ENCODE measurements around the gene BZW1. TPM values are rescaled to one million over a fixed set of nuclear protein-coding genes. Genes with fewer than 3 reads are reported as not detected.

BZW1 gene
- total RNA-seq, result 460 and 594 TPM in 2 replicates

GRCh38 chr2:200811333-200812121, at the start of gene BZW1:
Gene BZW1 (plus strand): TSS chr2:200811910. CDS start chr2:200813218, 1,308 bp downstream.

GRCh38 chr2:200864176-200865034, 52.7 kb downstream of the BZW1 start, which contains the start of gene CLK1:
Gene CLK1 (minus strand): TSS chr2:200864658. CDS start chr2:200861862, 2,796 bp downstream.

Other genes starting within 250 kb of the BZW1 start
- gene AOX1, start 225.9 kb upstream of the BZW1 start, total RNA-seq, result 116 and 131 TPM in 2 replicates
- 21.6 and 45.6 TPM in 2 replicates for gene CLK1, start 52.7 kb downstream of the BZW1 start, total RNA-seq
- gene PPIL3, start 77.2 kb downstream of the BZW1 start, total RNA-seq, result 43.8 and 57.2 TPM in 2 replicates
- gene NIF3L1, start 77.5 kb downstream of the BZW1 start, total RNA-seq, result 28.0 and 36.0 TPM in 2 replicates
- 10.1 and 14.9 TPM in 2 replicates for gene ORC2, start 151.8 kb downstream of the BZW1 start, total RNA-seq

Measured in myometrial cell (primary cell).